Testis (tissue), 3 donors: ENCODE data around the gene ATP5PD. TPM values are rescaled to one million over a fixed set of nuclear protein-coding genes. Genes with fewer than 3 reads are reported as not detected.

Experiments
- DNase-seq: peaks from one replicate; pipeline ENCODE4 v3.0.0-alpha.2; 2019
- H3K27ac ChIP-seq, 2 donors: fragments of 200-600 bp; sonication (generic); one replicate each; pipeline ENCODE4 v1.5.1; 2019
- H3K27me3 ChIP-seq: fragments of 200-600 bp; sonication (generic); one replicate; pipeline ENCODE4 v1.5.1; 2019
- H3K36me3 ChIP-seq: fragments of 200-600 bp; sonication (generic); one replicate; pipeline ENCODE4 v1.5.1; 2017; ENCODE audit warnings: low read depth; ENCODE audit errors: missing control alignments
- H3K4me1 ChIP-seq: fragments of 200-600 bp; sonication (generic); one replicate; pipeline ENCODE4 v1.5.1; 2019
- H3K4me3 ChIP-seq, 2 donors: fragments of 200-600 bp; sonication (generic); one replicate each; pipeline ENCODE4 v1.5.1; 2017 to 2019
- H3K9me3 ChIP-seq: fragments of 200-600 bp; sonication (generic); one replicate; pipeline ENCODE4 v1.5.1; 2017
- POLR2A ChIP-seq: fragments of 450-650 bp; IDR thresholded peaks from one replicate; pipeline ENCODE4 v1.6.1; 2017; ENCODE audit warnings: antibody characterized with exemption, mild to moderate bottlenecking, moderate library complexity
- WGBS, 2 donors: methylation state at CpG; one replicate each; pipeline ENCODE4 v1.1.5; 2018; 5-methylcytosine and 5-hydroxymethylcytosine counted together
- intact Hi-C: fragments of 100-400 bp; cut with DNase I; formaldehyde crosslinking; loops from one replicate; pipeline ENCODE4 v1.15.1; 2023; ENCODE audit warnings: low total_unique reads
- polyA plus RNA-seq: library from polyadenylated mRNA; stranded (reverse); fragments of 350-450 nt; fragmentation: Illumina TruSeq; extraction: RNeasy Lipid Tissue Mini Kit (QIAGEN cat#74804); gene quantifications from one replicate; pipeline ENCODE4 v1.2.3, GENCODE V29; 2014; ENCODE audit warnings: low read depth, low replicate concordance; ENCODE audit not compliant: insufficient read depth
- total RNA-seq, 2 donors: library from RNA; depleted of rRNA; stranded (reverse); fragments of >200 nt; gene quantifications; one replicate each; pipeline ENCODE4 v1.2.3, GENCODE V29; 2016
- TF ChIP-seq, protein P1 (sequence below), 3 experiments: fragments of 450-650 bp in 2 of 3; fragments of 200-600 bp in 1 of 3; sonication (generic) in 1 of 3; IDR thresholded peaks; one replicate each; pipeline ENCODE4 v1.5.1; 2016 to 2019; ENCODE audit warnings: antibody characterized with exemption in 3 of 3, mild to moderate bottlenecking in 2 of 3, moderate library complexity in 1 of 3

The ATP5PD gene
- total and polyA plus RNA-seq, 3 donors from 2014 or later = 126 to 190 (median 148) TPM

DNA sequence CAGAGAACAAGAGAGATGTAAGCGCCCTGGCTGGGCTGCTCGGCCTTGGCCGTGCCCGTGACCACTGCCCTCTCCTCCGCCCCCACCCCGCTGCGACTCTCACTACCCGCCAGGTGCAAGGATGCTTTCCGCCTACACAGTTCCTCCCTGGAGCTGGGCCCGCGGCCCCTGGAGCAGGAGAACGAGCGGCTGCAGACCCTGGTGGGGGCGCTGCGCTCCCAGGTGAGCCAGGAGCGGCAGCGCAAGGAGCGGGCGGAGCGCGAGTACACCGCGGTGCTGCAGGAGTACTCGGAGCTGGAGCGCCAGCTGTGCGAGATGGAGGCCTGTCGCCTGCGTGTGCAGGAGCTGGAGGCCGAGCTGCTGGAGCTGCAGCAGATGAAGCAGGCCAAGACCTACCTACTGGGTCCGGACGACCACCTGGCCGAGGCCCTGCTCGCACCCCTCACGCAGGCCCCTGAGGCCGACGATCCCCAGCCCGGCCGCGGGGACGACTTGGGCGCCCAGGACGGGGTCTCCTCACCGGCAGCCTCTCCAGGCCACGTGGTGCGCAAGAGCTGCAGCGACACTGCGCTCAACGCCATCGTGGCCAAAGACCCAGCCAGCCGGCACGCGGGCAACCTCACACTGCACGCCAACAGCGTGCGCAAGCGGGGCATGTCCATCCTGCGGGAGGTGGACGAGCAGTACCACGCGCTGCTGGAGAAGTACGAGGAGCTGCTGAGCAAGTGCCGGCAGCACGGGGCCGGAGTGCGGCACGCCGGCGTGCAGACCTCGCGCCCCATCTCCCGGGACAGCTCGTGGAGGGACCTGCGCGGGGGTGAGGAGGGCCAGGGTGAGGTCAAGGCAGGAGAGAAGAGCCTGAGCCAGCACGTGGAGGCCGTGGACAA lies 43.5 kb downstream of the ATP5PD start:
- no peaks in the 10 kb centered on the region for H3K36me3 ChIP-seq
- no peaks in the 10 kb centered on the region for H3K27me3 ChIP-seq
- TF ChIP-seq, protein P1, sequence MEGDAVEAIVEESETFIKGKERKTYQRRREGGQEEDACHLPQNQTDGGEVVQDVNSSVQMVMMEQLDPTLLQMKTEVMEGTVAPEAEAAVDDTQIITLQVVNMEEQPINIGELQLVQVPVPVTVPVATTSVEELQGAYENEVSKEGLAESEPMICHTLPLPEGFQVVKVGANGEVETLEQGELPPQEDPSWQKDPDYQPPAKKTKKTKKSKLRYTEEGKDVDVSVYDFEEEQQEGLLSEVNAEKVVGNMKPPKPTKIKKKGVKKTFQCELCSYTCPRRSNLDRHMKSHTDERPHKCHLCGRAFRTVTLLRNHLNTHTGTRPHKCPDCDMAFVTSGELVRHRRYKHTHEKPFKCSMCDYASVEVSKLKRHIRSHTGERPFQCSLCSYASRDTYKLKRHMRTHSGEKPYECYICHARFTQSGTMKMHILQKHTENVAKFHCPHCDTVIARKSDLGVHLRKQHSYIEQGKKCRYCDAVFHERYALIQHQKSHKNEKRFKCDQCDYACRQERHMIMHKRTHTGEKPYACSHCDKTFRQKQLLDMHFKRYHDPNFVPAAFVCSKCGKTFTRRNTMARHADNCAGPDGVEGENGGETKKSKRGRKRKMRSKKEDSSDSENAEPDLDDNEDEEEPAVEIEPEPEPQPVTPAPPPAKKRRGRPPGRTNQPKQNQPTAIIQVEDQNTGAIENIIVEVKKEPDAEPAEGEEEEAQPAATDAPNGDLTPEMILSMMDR (IDR thresholded peaks at IDR 0.05) = no peak
- TF ChIP-seq POLR2A = no peak
- WGBS, 2 donors = 40 to 68% methylated on average over 18 to 74 of the region's 76 CpGs
- intact Hi-C loops = no loop called here
- H3K4me3 ChIP-seq = peak overlapping the region in 1 of 2 donors; percentile 23
- no peaks in the 10 kb centered on the region for H3K9me3 ChIP-seq
- no peak for DNase-seq
- H3K4me1 ChIP-seq = peaks cover 14% of the 10 kb centered on the region
- H3K27ac ChIP-seq = no peak overlapping the region

DNA sequence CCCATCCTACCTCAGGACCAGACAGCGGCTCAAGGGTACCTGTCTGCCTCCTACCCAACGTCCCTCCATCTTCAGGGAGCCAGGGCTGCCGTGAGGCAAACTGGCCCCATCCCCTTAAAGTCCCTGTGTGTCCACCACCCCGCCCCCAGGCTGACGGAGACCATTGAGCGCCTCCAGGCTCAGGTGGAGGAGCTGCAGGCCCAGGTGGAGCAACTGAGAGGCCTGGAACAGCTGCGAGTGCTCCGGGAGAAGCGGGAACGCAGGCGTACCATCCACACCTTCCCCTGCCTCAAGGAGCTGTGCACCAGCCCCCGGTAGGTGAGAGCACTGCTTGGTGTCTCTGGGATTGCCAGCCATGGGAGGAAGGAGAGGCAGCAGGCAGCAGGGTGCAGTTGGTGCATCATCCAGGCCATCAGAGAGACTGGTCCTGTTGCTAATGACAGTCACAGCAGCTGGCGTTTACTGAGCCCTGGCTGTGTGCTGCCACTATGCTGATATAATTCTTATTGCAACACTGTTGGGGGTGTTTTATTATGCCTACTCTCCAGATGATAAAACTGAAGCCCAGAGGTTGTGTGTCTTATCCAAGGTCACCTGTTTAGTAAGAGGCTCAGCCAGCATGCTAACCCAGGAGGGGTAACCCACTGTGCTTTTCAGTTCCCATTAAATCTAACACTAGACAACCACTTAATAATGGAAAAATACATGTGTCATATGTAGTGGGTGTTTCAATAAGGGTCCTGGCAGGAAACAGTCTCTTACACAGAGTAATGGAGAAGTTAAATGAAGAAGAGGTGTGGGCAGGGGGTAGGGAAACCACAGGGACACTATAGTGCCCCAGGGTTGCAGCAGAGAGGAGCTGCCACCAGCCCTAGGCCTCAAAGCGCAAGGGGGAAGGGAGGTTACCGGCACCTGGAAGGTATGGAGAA lies 44.6 kb downstream of the ATP5PD start:
- DNase-seq = no peak
- no peak overlapping the region for H3K27ac ChIP-seq
- TF ChIP-seq POLR2A = no peak
- TF ChIP-seq, protein P1 (IDR thresholded peaks at IDR 0.05) = no peak
- no peaks in the 10 kb centered on the region for H3K36me3 ChIP-seq
- H3K4me1 ChIP-seq = peaks cover 14% of the 10 kb centered on the region
- H3K9me3 ChIP-seq = no peaks in the 10 kb centered on the region
- no peak overlapping the region for H3K4me3 ChIP-seq
- 77 to 81% methylated on average over 6 to 15 of the region's 15 CpGs for WGBS, 2 donors
- H3K27me3 ChIP-seq = no peaks in the 10 kb centered on the region
- intact Hi-C loops = no loop called here

DNA sequence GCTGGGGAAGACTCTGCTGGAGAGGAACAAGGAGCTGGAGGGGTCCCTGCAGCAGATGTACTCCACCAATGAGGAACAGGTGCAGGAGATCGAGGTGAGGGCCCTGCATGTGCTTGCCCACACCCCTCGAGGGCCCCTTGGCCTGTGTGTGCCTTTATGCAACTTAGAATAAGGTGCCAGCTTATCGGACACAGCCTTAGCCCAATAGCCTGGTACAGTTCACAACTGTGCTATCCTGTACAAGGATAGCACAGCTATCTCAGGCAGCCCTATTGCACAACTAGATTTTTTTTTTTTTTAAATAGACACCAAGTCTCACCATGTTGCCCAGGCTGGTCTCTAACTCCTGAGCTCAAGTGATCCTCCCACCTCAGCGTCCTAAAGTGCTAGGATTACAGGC lies 47.2 kb downstream of the ATP5PD start:
- 83 to 89% methylated on average over 2 to 4 of the region's 4 CpGs for WGBS, 2 donors
- H3K4me3 ChIP-seq = no peak overlapping the region
- peaks cover 14% of the 10 kb centered on the region for H3K4me1 ChIP-seq
- intact Hi-C loops = no loop called here
- DNase-seq = no peak
- H3K27me3 ChIP-seq = no peaks in the 10 kb centered on the region
- H3K9me3 ChIP-seq = no peaks in the 10 kb centered on the region
- no peak overlapping the region for H3K27ac ChIP-seq
- no peaks in the 10 kb centered on the region for H3K36me3 ChIP-seq
- TF ChIP-seq POLR2A = no peak
- TF ChIP-seq, protein P1 (IDR thresholded peaks at IDR 0.05) = no peak

DNA sequence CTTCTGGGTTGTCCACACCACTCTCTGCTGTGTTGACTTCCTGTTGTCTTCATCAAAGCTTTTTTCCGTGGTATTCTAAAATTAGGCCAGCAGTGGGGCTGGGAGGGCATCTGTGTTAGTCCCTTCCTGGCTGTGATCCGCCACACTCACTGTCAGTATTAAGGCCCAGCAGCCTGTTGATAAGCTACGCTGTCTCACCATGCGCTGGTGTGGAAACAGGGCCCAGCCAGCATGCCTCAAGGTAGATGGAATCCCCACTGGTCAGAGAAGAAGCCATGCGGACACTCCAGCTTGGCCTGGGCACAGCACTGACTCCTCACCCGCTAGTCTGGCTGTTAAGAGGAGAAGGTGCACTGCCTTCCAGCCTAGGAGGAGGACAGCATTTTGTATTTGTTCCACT lies 48.0 kb downstream of the ATP5PD start:
- Histone ChIP-seq H3K27me3 (no peaks in the 10 kb centered on the region), H3K27ac (no peak overlapping the region), H3K4me1 (peaks cover 18% of the 10 kb centered on the region), H3K9me3 (no peaks in the 10 kb centered on the region), H3K4me3 (no peak overlapping the region), H3K36me3 (no peaks in the 10 kb centered on the region)
- 81% methylated on average over 6 of the region's 6 CpGs for WGBS, 2 donors
- intact Hi-C loops = no loop called here
- no peak for DNase-seq
- TF ChIP-seq POLR2A = no peak
- TF ChIP-seq, protein P1 (IDR thresholded peaks at IDR 0.05) = no peak
